HG03025 (cell line): Measurements from ENCODE around the gene ATRNL1.

Experiments used
- ATAC-seq: cut with Tn5 transposase; IDR thresholded peaks from one replicate; pipeline ENCODE4 v1.9.1; 2021; ENCODE audit warnings: mild to moderate bottlenecking, moderate library complexity; ENCODE audit not compliant: unreplicated experiment, low FRiP score

Gene ATRNL1

DNA sequence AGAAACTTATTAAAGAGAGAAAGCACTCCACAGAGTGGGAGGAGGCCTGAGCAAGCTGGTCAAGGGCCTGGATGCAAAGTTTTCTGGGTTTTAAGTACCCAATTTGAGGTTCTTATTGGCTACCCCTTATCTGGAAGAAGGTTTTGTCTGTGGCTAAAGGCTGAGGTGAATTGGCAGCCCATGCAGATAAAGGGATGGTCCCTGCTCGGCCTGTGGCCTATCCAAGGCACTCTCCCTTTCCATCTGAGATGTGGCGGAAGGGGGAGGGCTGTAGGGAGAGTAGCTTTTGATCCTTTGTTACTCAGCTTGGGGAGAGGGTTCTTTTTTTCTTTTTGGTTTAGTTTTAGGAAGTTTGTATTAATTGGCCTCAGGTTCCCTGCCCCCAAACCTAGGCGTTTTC lies 465.1 kb downstream of the ATRNL1 start:
- ATAC-seq: no peak

DNA sequence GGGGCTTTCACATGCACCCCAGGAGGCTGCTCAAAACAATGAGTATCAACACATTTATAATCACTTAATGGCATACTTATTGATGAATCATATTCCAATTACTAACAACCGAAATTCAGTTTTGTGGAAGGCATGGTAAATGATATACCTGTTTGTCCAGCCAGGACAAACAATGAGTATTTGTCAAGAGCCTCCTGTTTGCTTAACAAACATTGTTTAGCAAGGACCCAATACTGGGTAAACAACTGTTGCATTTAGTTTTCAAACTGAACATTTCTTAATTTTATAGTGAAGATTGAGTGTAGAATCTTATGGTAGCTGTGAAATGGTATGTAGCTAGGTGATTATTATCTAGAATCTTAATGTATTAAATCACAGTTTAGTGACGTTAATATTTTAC lies 473.7 kb downstream of the ATRNL1 start:
- no peak for ATAC-seq

GRCh38 chr10:115572740-115573455 lies 479.7 kb downstream of the ATRNL1 start:
- ATAC-seq: no peak

GRCh38 chr10:115580239-115580638 lies 487.1 kb downstream of the ATRNL1 start:
- ATAC-seq: no peak

- no peak for ATAC-seq
Observed at GRCh38 chr10:115593060-115593459, 499.9 kb downstream of the ATRNL1 start.

DNA sequence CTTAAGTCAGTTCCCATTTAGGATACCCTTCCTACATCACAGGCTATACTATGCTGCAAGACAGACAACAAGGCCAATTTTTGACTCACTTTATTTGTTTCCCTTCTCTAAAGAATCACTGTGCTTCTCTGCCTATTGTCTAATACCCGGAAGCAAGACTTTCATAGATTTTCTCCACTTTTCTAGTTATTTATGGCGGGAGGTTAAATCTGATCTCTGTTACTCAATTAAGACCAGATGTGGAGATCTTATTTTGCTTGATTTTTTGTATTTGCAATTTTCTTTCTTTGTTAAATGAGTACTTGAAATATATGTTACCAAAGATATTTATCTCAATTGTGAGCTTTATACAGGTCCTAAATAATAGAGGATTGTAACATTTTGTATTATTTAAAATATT lies 511.5 kb downstream of the ATRNL1 start:
- ATAC-seq: no peak

- no peak for ATAC-seq
Observed at GRCh38 chr10:115606086-115606485, 512.9 kb downstream of the ATRNL1 start.

DNA sequence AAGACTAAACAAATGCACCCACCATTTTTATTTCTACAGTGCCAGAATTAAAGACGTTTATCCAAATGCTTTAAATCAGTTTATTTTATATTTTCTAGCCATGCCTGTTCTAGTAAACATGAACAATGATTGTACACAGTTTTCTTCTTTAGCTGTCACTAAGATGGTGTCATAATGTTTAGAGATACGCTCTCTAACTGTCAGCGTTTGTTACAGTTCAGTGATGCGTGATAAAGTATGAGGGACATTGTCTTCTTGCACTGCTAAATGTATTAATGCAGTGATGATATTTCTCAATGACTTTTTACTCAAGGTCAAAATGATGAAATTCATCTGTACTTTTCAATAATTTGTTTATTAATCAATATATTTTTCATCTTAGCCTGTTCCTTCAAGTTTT lies 513.6 kb downstream of the ATRNL1 start:
- ATAC-seq: no peak

DNA sequence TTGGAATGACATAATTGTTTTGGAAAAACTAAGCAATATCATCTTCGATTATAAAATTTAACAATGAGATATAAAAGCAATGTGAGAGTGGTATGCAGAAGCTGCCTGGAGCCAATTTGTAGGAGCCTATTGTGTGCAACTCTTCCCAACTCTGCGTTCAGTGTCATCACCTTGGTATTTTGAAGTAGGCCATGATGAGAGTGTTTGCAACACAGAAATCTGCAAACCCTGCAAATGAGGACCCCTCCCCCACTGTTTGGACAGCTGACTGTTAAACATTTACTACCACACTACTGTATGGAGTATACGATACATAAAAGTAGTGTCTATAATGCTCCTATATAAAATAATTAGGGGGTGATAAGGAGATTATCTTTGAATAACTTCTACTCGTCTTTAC lies 531.3 kb downstream of the ATRNL1 start:
- ATAC-seq: no peak

GRCh38 chr10:115628616-115629015 lies 535.5 kb downstream of the ATRNL1 start:
- ATAC-seq: no peak

DNA sequence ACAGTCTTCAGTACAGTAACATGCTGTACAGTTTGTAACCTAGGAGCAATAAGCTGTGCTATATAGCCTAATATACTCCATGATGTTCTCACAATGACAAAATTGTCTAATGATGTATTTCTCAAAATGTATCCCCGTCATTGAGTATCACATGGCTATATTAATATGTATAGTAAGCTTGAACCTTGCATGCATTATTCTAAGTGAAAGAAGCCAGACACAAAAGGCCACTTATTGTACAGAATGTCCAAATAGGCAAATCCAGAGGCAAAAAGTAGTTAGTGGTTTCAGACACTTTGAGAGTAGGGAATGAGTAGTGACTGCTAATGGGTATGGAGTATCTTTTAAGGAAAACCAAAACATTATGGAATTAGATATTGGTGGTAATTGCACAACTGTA lies 545.1 kb downstream of the ATRNL1 start:
- ATAC-seq: no peak

GRCh38 chr10:115649217-115649616 lies 556.1 kb downstream of the ATRNL1 start:
- no peak for ATAC-seq

DNA sequence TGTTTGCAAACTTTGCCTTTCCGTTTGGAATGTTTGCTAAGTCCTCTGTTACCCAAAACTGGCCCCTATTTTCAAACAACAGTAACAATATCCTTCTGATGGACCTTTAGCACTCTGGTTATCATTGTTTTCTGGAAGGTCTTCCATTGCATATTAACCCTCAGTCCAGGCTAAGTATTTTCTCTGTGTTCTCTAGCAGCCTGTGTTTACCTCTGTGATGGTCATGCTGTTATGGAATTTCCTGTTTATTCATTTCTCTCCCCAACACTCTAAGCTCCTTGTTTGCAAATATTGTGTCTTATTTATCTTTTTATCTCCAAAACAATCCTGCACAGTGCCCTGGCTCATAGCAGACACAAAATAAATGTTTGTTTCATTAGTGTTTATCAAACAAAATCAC lies 560.3 kb downstream of the ATRNL1 start:
- no peak for ATAC-seq

GRCh38 chr10:115654961-115655360 lies 561.8 kb downstream of the ATRNL1 start:
- ATAC-seq: no peak

DNA sequence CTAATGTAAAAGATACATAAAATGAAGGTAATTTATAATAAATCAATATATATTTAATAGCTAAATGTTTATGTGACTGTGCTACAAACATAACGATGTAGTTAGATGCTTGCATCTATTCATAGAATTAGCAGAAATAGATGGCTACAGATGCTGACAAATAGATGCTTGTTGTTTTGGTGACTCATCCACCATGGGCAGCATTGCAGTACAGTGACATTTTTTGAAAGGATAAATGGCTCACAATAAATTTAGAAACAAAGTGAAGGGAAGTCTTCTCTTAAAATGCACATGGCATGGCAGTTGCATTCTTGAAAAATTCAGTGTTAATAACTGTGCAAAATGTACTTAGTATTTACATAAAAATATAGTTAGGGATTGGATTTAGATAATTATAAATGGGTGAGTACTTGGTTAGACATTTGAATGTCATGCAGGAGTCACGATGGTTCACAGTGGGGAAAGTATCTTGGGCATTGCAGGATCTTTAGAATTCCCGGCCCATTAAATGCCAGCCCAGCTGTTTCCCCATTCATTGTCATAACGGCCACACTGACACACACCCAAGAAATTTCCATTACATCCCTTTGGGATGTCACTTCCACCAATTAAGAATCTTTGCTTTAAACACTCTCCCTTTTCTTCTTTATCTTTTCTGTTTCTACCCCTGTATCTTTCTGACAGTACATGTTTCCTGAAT lies 564.1 kb downstream of the ATRNL1 start:
- no peak for ATAC-seq

GRCh38 chr10:115659616-115660015 lies 566.5 kb downstream of the ATRNL1 start:
- ATAC-seq: no peak

DNA sequence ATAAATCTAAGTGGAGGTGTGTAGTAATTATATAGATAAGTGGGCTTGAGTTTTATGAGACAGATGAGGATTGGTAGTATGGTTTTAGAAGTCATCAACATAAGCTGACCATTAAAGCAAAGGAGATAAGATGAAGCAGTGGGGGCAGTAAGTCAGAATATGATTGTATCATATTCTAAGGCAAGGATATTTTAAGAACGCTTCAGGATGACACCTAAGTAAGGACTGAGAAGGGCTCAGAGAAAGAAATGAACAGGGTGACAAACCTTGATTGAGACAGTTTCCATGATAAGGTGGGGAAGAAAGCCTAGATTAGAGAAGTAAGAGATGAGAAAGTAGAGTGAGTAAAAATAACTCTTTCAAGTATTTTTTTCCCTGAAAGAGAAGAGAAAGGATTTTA lies 567.2 kb downstream of the ATRNL1 start:
- no peak for ATAC-seq

DNA sequence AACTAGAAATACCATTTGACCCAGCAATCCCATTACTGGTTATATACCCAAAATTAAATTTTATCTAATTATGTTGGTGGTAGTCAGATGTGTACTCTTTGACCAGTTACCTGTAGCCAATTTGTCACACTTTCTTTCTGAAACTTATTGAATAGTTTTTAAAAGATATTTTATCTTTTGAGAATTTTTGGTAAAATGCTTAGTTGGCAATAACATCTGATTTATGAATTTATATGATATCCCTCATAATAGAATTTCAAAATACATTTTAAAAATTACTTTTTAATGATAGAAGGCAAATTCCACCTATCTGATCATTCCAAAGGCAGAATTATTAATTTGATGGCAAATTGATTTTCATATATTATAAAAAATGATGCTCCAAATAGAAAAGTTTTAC lies 569.3 kb downstream of the ATRNL1 start:
- no peak for ATAC-seq

DNA sequence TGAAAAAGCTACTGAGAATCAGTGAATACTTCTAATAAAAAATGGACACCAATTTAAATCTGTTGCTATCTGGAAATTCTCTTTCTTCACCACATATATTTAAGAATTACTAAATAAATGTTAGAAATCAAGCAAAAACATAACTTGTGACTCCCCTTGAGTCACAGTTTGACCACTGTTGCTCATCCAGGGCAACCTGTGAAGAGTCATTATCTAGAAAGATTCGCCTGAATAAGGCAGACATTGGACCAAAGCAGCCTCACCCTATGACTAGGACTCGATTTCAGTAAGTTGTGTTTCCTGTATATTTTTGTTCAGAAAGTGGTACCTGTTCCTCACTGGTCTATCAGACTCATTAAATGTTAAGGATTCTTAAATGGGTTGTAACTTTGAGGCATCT lies 572.4 kb downstream of the ATRNL1 start:
- ATAC-seq: no peak

- ATAC-seq: no peak
Observed at GRCh38 chr10:115674496-115674895, 581.3 kb downstream of the ATRNL1 start.

DNA sequence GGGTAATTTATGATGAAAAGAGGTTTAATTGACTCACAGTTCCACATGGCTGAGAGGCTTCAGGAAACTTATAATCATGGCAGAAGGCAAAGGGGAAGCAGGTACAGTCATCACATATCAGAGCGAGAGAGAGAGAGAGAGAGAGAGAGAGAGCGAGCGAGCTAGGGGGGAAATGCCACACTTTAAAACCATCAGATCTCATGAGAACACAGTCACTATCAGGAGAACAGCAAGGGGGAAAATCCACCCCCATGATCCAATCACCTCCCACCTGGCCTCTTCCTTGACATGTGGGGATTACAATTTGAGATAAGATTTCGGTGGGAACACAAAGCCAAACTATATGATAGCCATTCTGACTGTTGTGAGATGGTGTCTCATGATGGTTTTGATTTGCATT lies 603.6 kb downstream of the ATRNL1 start:
- no peak for ATAC-seq

- ATAC-seq: no peak
Observed at GRCh38 chr10:115706026-115706425, 612.9 kb downstream of the ATRNL1 start.
